ENCODE results near the gene SLC25A43. TPM values are rescaled to one million over a fixed set of nuclear protein-coding genes. Genes with fewer than 3 reads are reported as not detected.

Gene SLC25A43
- total and polyA plus RNA-seq, 9 of the 15 experiments (the other 6 are each of a cell fraction or from before 2014, with no cell fraction given): 1.3 to 8.4 (median 4.0) TPM

DNA sequence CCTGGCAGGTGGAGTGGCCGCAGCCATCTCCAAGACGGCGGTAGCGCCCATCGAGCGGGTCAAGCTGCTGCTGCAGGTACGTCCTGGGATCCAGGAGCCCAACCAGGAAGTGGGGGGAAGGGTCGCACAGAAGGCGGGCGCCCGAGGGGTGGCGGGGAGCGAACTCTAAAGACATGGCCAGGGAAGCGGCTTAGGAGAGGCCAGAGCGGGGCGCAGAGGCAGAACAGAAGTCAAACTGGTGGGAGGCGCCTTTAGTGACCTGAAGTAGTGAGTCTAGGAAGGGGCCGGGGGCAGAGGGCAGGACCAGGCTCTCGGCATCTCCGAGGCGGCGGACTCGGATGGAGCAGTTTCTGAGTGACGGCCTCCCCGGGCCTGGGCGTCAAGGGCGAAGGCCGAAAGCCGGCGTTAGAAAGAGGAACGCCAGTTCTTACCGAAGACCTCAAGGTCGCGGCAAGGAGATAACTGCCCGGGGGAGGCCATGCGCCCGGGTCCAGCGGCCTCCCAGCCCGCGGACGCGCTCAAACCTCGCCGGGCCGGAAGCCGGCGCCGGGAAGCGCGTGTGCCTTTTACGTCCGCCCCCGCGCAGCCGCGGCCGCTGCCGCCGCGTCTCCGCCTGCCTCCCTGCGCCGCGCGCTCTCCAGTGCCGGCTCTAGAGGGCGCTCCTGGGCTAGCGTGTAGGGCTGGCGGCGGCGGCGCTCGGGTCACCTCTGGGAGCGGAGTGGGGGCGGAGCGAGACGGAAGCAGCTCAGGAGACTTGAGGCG, 69.6 kb downstream of the SLC25A43 start (continued):
- TF ChIP-seq, protein P1, sequence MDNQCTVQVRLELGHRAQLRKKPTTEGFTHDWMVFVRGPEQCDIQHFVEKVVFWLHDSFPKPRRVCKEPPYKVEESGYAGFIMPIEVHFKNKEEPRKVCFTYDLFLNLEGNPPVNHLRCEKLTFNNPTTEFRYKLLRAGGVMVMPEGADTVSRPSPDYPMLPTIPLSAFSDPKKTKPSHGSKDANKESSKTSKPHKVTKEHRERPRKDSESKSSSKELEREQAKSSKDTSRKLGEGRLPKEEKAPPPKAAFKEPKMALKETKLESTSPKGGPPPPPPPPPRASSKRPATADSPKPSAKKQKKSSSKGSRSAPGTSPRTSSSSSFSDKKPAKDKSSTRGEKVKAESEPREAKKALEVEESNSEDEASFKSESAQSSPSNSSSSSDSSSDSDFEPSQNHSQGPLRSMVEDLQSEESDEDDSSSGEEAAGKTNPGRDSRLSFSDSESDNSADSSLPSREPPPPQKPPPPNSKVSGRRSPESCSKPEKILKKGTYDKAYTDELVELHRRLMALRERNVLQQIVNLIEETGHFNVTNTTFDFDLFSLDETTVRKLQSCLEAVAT (IDR thresholded peaks at IDR 0.05): peak in 1 of 2 experiments; percentile 67; a peak in 2 of 4 replicates
- TF ChIP-seq TARDBP (IDR thresholded peaks at IDR 0.05): peak; percentile 58; the same call in 1 of the 2 replicates
- peak; percentile 24 for TF ChIP-seq POLR2B (IDR thresholded peaks at IDR 0.05; ENCODE audit: low read depth, partially characterized antibody)
- TF ChIP-seq BRD4 (IDR thresholded peaks at IDR 0.05): peak; percentile 86
- peak; percentile 54; the same call in 1 of the 2 replicates for TF ChIP-seq ETV5 (CRISPR knock-in tag; IDR thresholded peaks at IDR 0.05; ENCODE audit: low read depth)
- TF ChIP-seq, protein P2, sequence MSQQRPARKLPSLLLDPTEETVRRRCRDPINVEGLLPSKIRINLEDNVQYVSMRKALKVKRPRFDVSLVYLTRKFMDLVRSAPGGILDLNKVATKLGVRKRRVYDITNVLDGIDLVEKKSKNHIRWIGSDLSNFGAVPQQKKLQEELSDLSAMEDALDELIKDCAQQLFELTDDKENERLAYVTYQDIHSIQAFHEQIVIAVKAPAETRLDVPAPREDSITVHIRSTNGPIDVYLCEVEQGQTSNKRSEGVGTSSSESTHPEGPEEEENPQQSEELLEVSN (IDR thresholded peaks at IDR 0.05; ENCODE audit: borderline replicate concordance in 1 of 2, extremely low read depth in 1 of 2, insufficient read depth in 1 of 2, insufficient read length in 1 of 2, low read depth in 1 of 2, low read length in 1 of 2, poor library complexity in 1 of 2, severe bottlenecking in 1 of 2): peak; percentile 60 to 74
- no peak for TF ChIP-seq SMARCE1 (IDR thresholded peaks at IDR 0.05)
- peak; percentile 92 for TF ChIP-seq GABPA (tag; conservative IDR thresholded peaks at IDR 0.05; ENCODE audit: low read depth)
- peak; percentile 49; the same call in 1 of the 2 replicates for TF ChIP-seq EP300 (IDR thresholded peaks at IDR 0.05; ENCODE audit: low read length)
- TF ChIP-seq, protein P3, sequence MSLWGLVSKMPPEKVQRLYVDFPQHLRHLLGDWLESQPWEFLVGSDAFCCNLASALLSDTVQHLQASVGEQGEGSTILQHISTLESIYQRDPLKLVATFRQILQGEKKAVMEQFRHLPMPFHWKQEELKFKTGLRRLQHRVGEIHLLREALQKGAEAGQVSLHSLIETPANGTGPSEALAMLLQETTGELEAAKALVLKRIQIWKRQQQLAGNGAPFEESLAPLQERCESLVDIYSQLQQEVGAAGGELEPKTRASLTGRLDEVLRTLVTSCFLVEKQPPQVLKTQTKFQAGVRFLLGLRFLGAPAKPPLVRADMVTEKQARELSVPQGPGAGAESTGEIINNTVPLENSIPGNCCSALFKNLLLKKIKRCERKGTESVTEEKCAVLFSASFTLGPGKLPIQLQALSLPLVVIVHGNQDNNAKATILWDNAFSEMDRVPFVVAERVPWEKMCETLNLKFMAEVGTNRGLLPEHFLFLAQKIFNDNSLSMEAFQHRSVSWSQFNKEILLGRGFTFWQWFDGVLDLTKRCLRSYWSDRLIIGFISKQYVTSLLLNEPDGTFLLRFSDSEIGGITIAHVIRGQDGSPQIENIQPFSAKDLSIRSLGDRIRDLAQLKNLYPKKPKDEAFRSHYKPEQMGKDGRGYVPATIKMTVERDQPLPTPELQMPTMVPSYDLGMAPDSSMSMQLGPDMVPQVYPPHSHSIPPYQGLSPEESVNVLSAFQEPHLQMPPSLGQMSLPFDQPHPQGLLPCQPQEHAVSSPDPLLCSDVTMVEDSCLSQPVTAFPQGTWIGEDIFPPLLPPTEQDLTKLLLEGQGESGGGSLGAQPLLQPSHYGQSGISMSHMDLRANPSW (CRISPR knock-in tag; IDR thresholded peaks at IDR 0.05): 0 out of 2 replicates have a peak, but pooled peaks have one; percentile 59
- no peak for TF ChIP-seq ZNF551 (CRISPR knock-in tag; IDR thresholded peaks at IDR 0.05)
- peak; percentile 44; the same call in 1 of the 2 replicates for TF ChIP-seq MTA1 (IDR thresholded peaks at IDR 0.05; ENCODE audit: borderline replicate concordance)
- TF ChIP-seq GATAD2B (IDR thresholded peaks at IDR 0.05; ENCODE audit: borderline replicate concordance): peak; percentile 71; the same call in 1 of the 2 replicates
- TF ChIP-seq, protein P4, sequence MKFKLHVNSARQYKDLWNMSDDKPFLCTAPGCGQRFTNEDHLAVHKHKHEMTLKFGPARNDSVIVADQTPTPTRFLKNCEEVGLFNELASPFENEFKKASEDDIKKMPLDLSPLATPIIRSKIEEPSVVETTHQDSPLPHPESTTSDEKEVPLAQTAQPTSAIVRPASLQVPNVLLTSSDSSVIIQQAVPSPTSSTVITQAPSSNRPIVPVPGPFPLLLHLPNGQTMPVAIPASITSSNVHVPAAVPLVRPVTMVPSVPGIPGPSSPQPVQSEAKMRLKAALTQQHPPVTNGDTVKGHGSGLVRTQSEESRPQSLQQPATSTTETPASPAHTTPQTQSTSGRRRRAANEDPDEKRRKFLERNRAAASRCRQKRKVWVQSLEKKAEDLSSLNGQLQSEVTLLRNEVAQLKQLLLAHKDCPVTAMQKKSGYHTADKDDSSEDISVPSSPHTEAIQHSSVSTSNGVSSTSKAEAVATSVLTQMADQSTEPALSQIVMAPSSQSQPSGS (CRISPR knock-in tag; IDR thresholded peaks at IDR 0.05): no peak
- TF ChIP-seq TBL1XR1 (IDR thresholded peaks at IDR 0.05; ENCODE audit: low read length in 2 of 2): peak in 1 of 2 experiments; percentile 38; a peak in 1 of 4 replicates
- no peak for TF ChIP-seq DDX20 (tag; IDR thresholded peaks at IDR 0.05; ENCODE audit: low read depth)
- TF ChIP-seq MAZ (CRISPR knock-in tag; conservative IDR thresholded peaks at IDR 0.05 in 1 of 2, IDR thresholded peaks at IDR 0.05 in 1 of 2): peak in 1 of 2 experiments; percentile 48; a peak in 2 of 4 replicates
